GM19025 (cell line): ENCODE results near the gene ALG12.
"Not testable (repeated sequence)": the region's sequence is repeated elsewhere in the genome, so short reads cannot be mapped to it uniquely, and the experiment has no call there.

Source experiments
- ATAC-seq: cut with Tn5 transposase; IDR thresholded peaks from one replicate; pipeline ENCODE4 v1.9.1; 2021; ENCODE audit warnings: mild to moderate bottlenecking, low read depth, moderate library complexity; ENCODE audit not compliant: unreplicated experiment

ALG12 gene

DNA sequence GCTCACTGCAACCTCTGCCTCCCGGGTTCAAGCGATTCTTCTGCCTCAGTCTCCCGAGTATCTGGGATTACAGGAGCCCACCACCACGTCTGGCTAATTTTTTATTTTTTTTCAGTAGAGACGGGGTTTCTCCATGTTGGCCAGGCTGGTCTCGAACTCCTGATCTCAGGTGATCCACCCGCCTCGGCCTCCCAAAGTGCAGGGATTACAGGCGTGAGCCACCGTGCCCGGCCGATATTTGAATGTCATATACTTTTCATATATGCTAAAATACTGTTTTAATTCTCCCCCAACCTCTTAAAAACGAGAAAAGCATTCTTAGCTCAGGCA lies 65.7 kb downstream of the ALG12 start:
- not testable (repeated sequence) for ATAC-seq

DNA sequence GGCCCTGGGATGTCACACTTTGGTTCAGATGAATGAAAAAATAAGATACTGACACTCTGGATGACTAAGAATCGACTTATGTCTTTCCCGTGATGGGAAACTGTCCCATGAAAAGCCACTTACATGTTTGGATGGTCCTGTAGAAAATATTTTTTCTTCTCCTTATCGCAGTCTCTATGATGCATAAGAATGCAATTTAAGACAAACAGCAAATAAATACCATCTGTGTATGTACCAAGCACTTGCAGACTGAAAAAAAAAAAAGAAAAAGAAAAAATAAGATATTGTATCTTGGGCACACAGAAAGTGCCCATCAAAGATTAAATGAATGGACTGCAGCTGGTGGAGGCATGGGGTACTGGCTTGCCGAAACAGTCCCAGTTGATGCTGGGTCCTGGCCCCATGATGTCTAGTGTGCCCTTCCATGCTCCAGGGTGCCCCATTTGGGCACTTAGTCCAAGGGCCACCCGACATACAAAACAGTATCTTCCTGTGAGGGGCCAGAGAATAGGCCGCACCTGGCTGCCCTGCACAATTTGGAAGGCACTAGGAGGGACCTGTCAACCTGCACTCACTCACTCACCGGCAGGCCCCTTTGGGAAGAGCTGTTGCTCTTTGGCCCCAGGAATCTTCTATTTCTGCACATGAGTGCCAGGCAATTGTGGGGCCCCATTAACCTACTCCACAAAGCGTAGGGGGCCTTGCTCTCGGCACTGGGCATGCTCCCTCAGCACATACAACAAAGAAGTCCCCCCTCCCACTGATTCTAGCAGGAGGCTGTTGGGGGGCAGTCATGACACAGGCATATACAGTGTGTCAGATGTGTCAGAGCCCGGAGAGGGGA lies 67.1 kb downstream of the ALG12 start:
- ATAC-seq = no peak
